Left renal pelvis (tissue), 4 donors: ENCODE data around the gene FAM131B. TPM values are rescaled to one million over a fixed set of nuclear protein-coding genes. Genes with fewer than 3 reads are reported as not detected.
A peak's percentile ranks its signal among the peaks of the same experiment; 100 is the strongest.

ENCODE experiments used
- DNase-seq, 4 donors: peaks; one replicate each; pipeline ENCODE4 v3.0.0-alpha.2; 2013; ENCODE audit warnings: low read depth in 4 of 4, low spot score in 3 of 4
- polyA plus RNA-seq, 4 donors: library from polyadenylated mRNA; unstranded; fragments of 120-200 nt; gene quantifications; one replicate each; pipeline ENCODE4 v1.2.1, GENCODE V29; 2013; ENCODE audit not compliant: insufficient read length in 4 of 4

Gene FAM131B
- polyA plus RNA-seq, 4 donors: 2.3 to 4.9 (median 2.7) TPM

GRCh38 chr7:143361552-143362130 is 872 bp downstream of the FAM131B start:
- no peak for DNase-seq

DNA sequence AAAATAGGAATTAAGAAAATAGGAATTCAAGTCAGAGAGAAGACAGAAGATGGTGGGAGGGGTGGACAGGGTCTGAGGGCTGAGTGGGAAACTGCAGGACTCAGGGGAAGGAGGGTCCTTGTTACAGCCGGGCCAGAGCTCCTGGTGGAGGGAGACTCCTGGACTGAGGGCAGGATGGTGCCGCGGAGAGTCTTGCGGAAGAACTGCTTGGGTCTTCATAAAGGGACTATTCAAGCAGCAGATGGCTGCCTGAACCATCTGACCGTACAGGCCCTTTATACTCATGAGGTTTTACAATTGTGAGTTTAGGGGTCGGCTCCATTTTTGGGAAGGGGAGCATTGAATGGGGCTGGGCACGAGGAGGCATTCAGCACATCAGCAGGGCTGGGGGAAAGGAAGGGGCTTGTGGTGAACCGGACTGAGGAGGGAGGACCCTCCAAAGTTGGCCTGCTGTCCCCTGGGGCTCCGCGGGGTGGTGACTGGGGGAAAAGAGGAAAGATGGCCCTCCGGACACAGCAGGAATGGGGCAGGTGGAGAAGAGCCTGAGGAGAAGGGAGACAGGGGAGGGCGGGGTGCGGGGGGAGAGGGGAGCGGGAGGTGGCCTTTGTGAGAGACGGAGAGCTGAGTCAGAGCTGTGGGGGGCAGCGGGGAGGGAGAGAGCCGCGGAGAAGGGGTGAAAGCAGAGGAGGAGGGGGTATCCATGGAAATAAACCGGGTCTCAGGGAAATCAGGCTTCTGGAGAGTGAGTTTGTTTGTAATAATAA is 1.5 kb downstream of the FAM131B start:
- no peak for DNase-seq

DNA sequence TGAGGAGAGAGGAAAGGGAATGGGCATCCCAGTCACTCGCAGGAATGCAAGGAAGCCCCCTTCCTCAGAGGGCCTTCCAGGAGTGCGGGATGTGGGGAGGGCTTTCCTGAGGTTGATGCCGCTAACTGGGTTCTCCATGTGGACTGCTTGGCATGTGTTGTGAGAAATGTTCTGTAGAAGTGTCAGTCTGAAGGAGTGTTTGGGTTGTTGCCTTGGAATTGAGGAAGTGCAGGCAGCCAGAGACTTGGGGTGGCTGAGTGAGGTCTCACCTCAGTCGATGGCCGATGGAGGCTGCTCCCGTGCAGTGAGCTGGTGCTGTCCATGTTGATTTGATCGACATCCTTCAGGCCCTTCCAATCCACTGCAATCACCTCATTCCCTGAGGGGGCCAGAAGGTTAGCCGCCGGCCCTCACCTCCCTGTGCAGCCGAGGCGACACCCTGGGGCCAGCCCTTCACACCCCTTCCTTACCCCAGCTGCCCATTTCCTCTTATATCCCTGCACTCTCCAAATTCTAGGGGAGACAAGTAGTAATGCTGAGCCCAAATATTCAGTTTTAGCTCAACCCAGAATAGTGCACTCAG is 2.7 kb downstream of the FAM131B start:
- no peak for DNase-seq

DNA sequence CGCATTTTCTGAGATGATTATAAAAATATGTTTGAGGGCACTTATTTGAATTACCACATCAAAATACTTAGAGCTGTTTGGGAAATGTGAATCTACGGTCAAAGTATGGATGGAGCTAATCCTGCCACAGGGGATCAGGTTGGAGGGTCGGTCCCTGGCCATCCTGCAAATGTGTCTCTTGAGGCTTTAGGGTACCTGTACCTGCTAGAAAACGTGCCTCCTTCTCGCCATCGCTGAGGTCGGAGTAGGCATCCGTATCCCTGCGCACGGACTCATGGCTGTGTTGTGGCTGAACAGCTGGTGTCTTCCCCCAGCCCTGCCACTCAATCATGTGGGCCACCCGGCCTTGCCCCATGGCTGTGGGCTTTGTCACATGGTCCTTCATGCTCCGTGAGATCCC is 3.9 kb downstream of the FAM131B start:
- no peak for DNase-seq

DNA sequence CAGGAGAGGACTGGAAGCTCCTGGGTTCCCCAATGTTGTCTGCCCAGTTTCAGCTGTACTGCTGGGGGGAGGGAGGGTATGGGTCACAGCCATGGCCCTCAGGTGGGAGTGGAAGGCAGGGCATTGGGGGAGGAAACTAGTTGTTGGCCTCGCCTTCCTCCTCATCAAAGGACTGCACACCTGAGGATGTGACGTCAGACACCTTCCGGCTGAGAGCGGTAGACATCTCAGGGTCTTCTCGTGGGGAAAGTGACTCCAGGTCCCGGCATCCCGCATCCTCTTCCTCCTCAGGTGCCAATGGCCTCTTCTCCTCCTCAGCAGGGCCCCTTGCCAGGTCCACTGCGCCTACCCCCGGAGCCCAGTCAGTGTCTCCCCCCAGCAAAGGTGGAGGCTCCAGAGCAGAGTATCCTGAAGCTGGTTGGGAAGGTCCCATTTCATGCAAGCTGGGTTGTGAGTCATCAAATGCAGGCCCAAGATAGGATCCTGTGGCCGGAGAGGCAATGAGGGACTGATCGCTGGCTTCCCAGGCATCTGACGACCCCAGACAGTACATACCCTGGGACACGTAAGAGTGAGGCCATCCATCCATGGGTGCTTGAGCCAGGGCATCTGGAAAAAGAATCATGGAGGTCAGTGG is 6.0 kb downstream of the FAM131B start:
- no peak for DNase-seq

DNA sequence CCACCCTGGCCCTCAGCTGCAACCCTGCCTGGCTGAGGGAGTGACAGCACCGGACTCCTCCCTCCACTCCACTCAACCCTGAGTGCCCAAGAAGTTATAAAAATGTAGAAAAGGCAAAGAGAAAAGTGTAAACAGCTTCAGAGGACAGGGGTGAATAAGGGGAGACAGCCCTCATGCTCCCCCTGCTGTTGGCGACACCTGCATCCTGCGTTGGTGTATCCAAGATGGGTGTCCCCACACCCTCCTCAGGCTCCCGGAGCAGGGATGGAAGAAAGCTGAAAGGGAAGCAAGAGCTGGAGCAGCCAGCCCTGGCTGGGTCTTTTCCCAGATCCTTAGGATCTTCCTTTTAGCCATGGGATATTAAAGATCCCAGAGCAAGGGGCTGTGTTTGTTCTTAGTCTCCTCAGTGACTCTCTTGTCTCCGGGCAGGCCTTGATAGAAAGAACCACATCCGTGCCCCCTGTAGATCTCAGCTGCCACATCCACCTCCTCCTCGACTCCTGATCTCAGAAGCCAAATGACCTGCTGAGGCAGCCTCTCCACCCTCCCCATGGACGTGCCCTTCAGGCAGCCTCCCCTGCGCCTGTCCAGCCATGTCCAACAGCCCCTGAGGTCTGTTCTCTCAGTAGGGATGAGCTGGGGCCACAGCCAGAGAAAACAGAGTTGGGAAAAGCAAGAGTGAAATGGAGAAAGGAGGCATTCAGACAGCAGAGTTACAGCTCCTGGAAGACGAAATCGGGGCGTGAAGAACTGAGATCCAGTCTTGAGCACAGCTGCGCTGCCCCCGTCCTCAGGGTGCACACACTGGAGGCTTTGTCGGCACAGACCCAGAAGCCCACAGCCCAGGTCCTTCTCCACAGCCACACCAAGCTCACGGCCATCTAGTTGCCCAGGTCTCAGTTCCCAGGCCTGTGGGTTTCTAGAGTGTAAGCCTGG is 6.8 kb downstream of the FAM131B start:
- DNase-seq: no peak

DNA sequence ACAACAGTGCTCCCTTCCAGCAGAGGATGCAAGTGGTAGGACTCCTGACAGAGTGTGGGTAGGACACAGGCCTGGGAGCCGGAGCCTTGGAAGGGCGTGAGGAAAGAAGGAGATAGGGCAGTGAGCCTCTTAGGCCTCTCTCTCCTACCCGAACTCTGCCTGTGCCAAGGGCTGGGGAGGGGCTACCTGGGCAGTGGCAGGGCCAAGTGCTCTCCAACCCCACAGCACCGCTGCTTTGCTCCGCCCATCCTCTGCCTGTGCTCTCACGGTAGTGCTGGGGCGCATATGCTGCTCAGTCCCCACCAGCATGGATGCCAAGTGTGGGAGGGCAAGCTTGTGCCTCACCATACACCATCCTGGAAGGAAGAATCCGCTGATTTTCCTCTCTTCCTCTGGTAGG is 7.5 kb downstream of the FAM131B start:
- no peak for DNase-seq

DNA sequence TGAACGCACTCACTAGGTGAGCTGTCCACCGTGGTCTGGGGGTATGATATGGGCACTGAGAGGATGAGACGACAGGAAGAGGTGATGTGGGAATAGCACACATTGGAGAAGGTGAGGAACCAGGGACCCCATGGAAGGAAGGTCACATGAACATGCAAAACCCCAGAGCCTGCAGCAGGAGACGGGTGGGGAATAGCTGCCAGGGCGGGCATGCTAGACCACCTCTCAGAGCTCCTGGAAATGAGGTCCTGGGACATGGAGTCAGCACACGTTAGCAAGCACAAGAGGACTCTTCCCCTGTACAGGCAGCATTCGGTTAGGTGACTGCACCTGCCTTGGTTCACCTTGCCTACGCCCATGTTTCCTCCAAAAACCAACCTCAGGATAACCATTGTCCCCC is 8.1 kb downstream of the FAM131B start:
- DNase-seq: no peak

- no peak for DNase-seq
Observed at GRCh38 chr7:143352531-143353002, 9.9 kb downstream of the FAM131B start.

- no peak for DNase-seq
Observed at GRCh38 chr7:143351574-143351973, 10.9 kb downstream of the FAM131B start.

DNA sequence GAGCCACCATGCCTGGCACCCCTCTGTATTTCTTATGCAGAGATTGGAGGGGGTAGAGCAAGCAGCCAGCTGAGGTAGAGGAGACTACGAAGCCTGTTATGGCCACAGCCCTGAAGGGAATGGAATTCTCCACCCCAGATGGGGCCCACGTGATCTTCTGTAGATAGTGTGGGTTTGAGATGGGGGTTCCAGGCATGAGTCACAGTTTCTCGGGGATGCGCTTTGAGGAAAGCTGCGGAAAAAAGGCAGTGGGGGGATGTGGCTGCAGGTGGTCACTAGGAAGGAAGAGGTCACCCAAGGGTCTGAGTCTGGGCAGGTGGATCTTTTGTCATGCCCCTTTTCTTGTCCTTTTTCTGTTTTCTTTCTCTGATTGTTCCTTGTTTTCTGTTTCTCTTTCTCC is 11.5 kb downstream of the FAM131B start:
- no peak for DNase-seq

- DNase-seq: no peak
Observed at GRCh38 chr7:143347950-143348349, 14.6 kb downstream of the FAM131B start.

DNA sequence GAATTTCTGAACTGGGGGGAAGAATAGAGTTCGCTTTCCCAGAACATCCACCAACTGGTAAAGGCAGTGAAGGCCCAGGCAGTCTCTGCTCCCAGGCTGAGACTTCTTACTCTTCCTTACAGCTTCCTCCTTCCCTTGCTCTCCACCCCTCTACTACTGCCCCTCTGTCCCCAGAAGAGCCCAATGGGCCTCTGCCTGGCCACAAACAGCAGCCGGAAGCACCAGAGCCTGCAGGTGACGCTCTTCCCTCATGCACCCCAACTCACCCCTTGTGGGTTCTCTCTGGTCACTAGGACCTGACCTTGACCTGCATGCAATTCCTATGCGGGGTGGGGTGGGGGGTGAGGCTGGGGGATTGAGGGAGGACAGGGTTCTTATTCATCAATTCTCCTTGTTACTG is 16.5 kb downstream of the FAM131B start:
- no peak for DNase-seq

DNA sequence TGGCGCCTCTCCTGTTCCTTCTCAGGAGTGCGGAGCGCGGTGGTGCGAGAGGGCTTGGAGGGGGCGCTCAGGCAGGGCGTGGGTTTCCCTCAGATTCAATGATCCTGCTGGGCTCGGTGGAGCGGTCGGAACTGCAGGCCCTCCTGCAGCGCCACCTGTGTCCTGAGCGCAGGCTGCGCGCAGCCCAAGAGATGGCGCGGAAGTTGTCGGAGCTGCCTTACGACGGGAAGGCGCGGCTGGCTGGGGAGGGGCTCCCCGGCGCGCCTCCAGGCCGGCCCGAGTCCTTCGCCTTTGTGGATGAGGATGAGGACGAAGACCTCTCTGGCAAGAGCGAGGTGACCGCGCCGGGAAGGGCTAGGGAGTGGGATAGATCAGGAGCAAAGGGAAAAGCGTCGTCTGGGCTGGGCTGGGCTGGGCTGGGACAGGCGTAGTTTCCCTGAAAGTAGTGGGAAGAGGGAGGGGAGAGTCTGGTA is 17.0 kb downstream of the FAM131B start:
- peak in 2 of 4 donors; percentile 37 to 45 for DNase-seq

DNA sequence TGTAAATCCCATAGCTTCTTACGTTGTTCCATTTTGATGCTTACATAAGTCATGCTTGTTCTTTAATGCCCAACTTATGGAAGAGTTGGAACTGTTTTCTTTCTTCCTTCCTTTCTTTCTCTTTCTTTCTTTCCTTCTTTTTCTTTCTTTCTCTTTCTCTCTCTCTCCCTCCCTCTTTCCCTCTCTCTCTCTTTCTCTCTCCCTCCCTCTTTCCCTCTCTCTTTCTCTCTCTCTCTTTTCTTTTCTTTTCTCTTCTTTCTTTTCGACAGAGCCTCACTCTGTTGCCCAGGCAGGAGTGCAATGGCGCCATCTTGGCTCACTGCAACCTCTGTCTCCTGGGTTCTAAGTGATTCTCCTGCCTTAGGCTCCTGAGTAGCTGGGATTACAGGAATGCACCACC is 18.9 kb downstream of the FAM131B start:
- DNase-seq: no peak

- DNase-seq: no peak
Observed at GRCh38 chr7:143341842-143342241, 20.7 kb downstream of the FAM131B start.

- no peak for DNase-seq
Observed at GRCh38 chr7:143337216-143337615, 25.3 kb downstream of the FAM131B start.

DNA sequence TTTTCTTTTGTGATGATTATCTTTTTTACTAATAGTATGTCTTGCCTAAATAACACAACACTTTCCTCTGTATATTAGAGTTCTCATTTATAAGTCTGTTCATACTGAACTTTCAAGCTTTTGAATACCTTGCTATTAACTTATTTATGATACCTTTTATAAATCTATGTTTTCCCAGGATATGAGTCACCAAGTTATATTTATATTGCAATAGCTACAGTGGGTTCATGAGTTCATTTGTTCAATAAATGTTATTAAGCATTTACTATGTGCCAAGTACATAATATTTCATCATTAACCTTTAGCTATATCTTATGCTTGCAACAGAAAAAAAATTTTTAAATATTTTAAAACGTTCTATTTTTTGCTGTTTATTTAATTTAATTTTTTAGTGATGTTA is 28.3 kb downstream of the FAM131B start:
- DNase-seq: no peak

DNA sequence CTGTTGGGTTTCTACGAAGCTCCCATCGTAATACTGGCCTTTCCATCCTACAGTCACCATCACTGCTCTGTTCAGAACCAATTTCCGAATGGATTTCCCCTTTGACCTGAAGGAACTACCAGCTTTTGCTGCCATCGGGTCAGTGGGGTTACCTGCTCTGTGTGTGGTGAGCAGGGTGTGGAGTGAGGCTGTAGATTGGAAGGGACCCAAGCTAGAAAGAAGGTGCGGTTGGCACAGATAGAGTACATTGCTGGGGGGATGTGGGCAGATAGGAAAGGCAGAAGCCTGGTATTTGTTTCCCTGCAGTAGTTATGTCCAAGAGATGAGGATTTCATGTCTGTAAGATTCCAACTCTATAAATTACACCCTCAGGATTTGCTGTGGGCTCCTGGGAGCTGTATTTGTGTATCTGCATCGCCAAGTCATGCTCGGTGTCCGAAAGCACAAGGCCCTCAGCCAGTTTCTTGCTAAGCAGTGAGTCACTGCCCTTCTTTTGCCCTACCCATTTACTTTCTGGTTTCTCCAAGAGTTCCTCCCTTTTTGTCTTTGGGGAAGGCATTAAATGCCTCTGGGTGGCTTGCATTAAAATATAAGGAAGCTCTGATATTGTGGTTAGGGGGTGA is 31.2 kb downstream of the FAM131B start:
- no peak for DNase-seq
